Liver (tissue), 9 donors: ENCODE data around the gene VSIG2. TPM values are rescaled to one million over a fixed set of nuclear protein-coding genes. Genes with fewer than 3 reads are reported as not detected.

Experiments
- DNase-seq: peaks from one replicate; pipeline ENCODE4 v3.0.0-alpha.2; 2017; ENCODE audit warnings: low spot score
- H3K27ac ChIP-seq, 2 donors: one replicate each; pipeline ENCODE4 v1.7.0; 2013; ENCODE audit warnings: inconsistent platforms in 2 of 2, low read length in 2 of 2, control low read depth in 1 of 2, low read depth in 1 of 2, mild to moderate bottlenecking in 1 of 2
- H3K27me3 ChIP-seq, 4 donors: one replicate each; pipeline versions ENCODE4 v1.6.1 to v1.7.0; 2013; ENCODE audit warnings: low read length in 3 of 4, inconsistent platforms in 1 of 4, mild to moderate bottlenecking in 1 of 4, moderate library complexity in 1 of 4; ENCODE audit not compliant: control insufficient read depth in 4 of 4, insufficient read depth in 4 of 4
- H3K36me3 ChIP-seq, 4 donors: one replicate each; pipeline versions ENCODE4 v1.6.1 to v1.7.0; 2013; ENCODE audit warnings: low read length in 3 of 4, mild to moderate bottlenecking in 3 of 4, low read depth in 1 of 4, moderate library complexity in 1 of 4; ENCODE audit not compliant: control insufficient read depth in 4 of 4, insufficient read depth in 3 of 4
- H3K4me1 ChIP-seq, 4 donors: one replicate each; pipeline versions ENCODE4 v1.6.1 to v1.7.0; 2013; ENCODE audit warnings: low read length in 3 of 4, mild to moderate bottlenecking in 3 of 4, moderate library complexity in 1 of 4; ENCODE audit not compliant: control insufficient read depth in 4 of 4, insufficient read depth in 4 of 4
- H3K4me3 ChIP-seq, 3 donors: one replicate each; pipeline versions ENCODE4 v1.6.1 to v1.7.0; 2013; ENCODE audit warnings: low read length in 3 of 3, control low read depth in 1 of 3, low read depth in 1 of 3, mild to moderate bottlenecking in 1 of 3
- H3K9ac ChIP-seq, 2 donors: one replicate each; pipeline ENCODE4 v1.7.0; 2013; ENCODE audit warnings: low read length in 2 of 2, mild to moderate bottlenecking in 2 of 2, moderate library complexity in 2 of 2, control low read depth in 1 of 2, low read depth in 1 of 2
- H3K9me3 ChIP-seq, 4 donors: one replicate each; pipeline versions ENCODE4 v1.6.1 to v1.7.0; 2013; ENCODE audit warnings: low read length in 3 of 4; ENCODE audit not compliant: control insufficient read depth in 4 of 4
- EGR1 ChIP-seq, 2 donors: IDR thresholded peaks; 2 replicates each; pipeline ENCODE4 v1.6.1; 2016 to 2018; ENCODE audit warnings: antibody characterized with exemption in 2 of 2, low read depth in 2 of 2
- FOXA1 ChIP-seq: IDR thresholded peaks from 2 replicates; pipeline ENCODE4 v1.6.1; 2016; ENCODE audit warnings: antibody characterized with exemption
- FOXA2 ChIP-seq: IDR thresholded peaks from 2 replicates; pipeline ENCODE4 v1.6.1; 2016; ENCODE audit warnings: antibody characterized with exemption
- HNF4G ChIP-seq: IDR thresholded peaks from 2 replicates; pipeline ENCODE4 v1.6.1; 2016; ENCODE audit warnings: antibody characterized with exemption
- JUND ChIP-seq, 2 donors: IDR thresholded peaks; 2 replicates each; pipeline ENCODE4 v1.6.1; 2016; ENCODE audit warnings: antibody characterized with exemption in 2 of 2
- NR2F2 ChIP-seq: IDR thresholded peaks from 2 replicates; pipeline ENCODE4 v1.6.1; 2016; ENCODE audit warnings: antibody characterized with exemption
- RAD21 ChIP-seq, 2 donors: IDR thresholded peaks; 2 replicates each; pipeline ENCODE4 v1.6.1; 2016; ENCODE audit warnings: antibody characterized with exemption in 2 of 2, mild to moderate bottlenecking in 2 of 2
- RXRA ChIP-seq, 2 donors: IDR thresholded peaks; 2 replicates each; pipeline ENCODE4 v1.6.1; 2017 to 2018; ENCODE audit warnings: antibody characterized with exemption in 2 of 2, mild to moderate bottlenecking in 1 of 2
- SP1 ChIP-seq: IDR thresholded peaks from 2 replicates; pipeline ENCODE4 v1.6.1; 2018; ENCODE audit warnings: antibody characterized with exemption, mild to moderate bottlenecking
- TAF1 ChIP-seq: conservative IDR thresholded peaks from 2 replicates; pipeline ENCODE4 v1.6.1; 2016; ENCODE audit warnings: antibody characterized with exemption, mild to moderate bottlenecking
- YY1 ChIP-seq: IDR thresholded peaks from 2 replicates; pipeline ENCODE4 v1.6.1; 2016; ENCODE audit warnings: antibody characterized with exemption, mild to moderate bottlenecking
- WGBS: extraction: QIAGEN DNeasy Blood & Tissue Kit; methylation state at CpG from one replicate; pipeline ENCODE4 v1.1.7; 2013; 5-methylcytosine and 5-hydroxymethylcytosine counted together
- polyA plus RNA-seq, 2 donors: library from polyadenylated mRNA; stranded (reverse) in 1 of 2; unstranded in 1 of 2; fragments of 200-250 nt in 1 of 2; fragments of >200 nt in 1 of 2; fragmentation: Nextera tagmentation in 1 of 2; extraction: Ambion mirVana in 1 of 2; gene quantifications; one replicate each; pipeline versions ENCODE4 v1.2.1 to v1.2.3, GENCODE V29; 2013 to 2015
- total RNA-seq, 2 donors: library from RNA; depleted of rRNA; stranded (reverse); fragments of >200 nt; gene quantifications; one replicate each; pipeline ENCODE4 v1.2.3, GENCODE V29; 2014
- TF ChIP-seq, protein P1 (sequence below): IDR thresholded peaks from 2 replicates; pipeline ENCODE4 v1.6.1; 2016; ENCODE audit warnings: antibody characterized with exemption
- TF ChIP-seq, protein P2 (sequence below): IDR thresholded peaks from 2 replicates; pipeline ENCODE4 v1.6.1; 2016; ENCODE audit warnings: antibody characterized with exemption, mild to moderate bottlenecking
- TF ChIP-seq, protein P3 (sequence below): fragments of 150-350 bp; IDR thresholded peaks from 2 replicates; pipeline ENCODE4 v1.5.1; 2017; ENCODE audit warnings: improper control_type of control experiment, low read depth, low read length; ENCODE audit not compliant: missing input control
- TF ChIP-seq, protein P4 (sequence below): IDR thresholded peaks from 2 replicates; pipeline ENCODE4 v1.6.1; 2016; ENCODE audit warnings: antibody characterized with exemption
- TF ChIP-seq, protein P5 (sequence below): IDR thresholded peaks from 2 replicates; pipeline ENCODE4 v1.6.1; 2016; ENCODE audit warnings: antibody characterized with exemption
- donor health status: healthy.
- donor health status: healthy.
- donor health status: healthy.
- donor health status: healthy.
- donor health status: healthy.

The VSIG2 gene
- total and polyA plus RNA-seq, 4 donors, result 0.51 to 1.3 (median 0.75) TPM; not detected in 1

DNA sequence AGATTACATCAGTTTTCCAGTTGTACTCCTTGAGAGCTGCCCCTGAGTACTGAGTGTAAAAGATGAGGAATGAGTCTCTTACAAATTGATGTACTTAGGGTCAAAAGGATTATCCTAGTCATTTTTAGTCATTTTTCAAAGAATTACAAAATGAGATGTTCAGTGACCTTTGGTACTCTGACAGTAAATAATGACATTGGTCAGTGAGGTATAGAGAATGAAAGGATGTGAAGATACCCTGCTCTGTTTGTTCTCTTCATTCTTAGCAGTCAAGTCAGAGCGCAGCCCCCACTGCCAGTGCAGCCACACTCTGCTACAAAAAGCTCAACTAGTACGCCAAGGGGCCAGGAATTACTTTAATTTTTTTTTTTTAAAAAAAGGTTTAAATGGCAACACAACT is 14.1 kb upstream of the VSIG2 start:
- Histone ChIP-seq H3K4me1 (peaks cover 6 to 21% (median 11%) of the 10 kb centered on the region in 4 donors), H3K4me3 (no peak overlapping the region), H3K36me3 (peaks cover 0 to 6% (median 5%) of the 10 kb centered on the region in 4 donors), H3K27me3 (peaks cover 0 to 2% (median 0%) of the 10 kb centered on the region in 4 donors), H3K27ac (no peak overlapping the region), H3K9ac (no peak overlapping the region), H3K9me3 (no peaks in the 10 kb centered on the region)
- DNase-seq, result no peak
- TF ChIP-seq YY1 (no peak), SP1 (no peak), EGR1 (IDR thresholded peaks at IDR 0.05; ENCODE audit: low read depth in 2 of 2) (no peak)
- TF ChIP-seq, protein P1, sequence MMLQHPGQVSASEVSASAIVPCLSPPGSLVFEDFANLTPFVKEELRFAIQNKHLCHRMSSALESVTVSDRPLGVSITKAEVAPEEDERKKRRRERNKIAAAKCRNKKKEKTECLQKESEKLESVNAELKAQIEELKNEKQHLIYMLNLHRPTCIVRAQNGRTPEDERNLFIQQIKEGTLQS, result no peak
- TF ChIP-seq, protein P2, sequence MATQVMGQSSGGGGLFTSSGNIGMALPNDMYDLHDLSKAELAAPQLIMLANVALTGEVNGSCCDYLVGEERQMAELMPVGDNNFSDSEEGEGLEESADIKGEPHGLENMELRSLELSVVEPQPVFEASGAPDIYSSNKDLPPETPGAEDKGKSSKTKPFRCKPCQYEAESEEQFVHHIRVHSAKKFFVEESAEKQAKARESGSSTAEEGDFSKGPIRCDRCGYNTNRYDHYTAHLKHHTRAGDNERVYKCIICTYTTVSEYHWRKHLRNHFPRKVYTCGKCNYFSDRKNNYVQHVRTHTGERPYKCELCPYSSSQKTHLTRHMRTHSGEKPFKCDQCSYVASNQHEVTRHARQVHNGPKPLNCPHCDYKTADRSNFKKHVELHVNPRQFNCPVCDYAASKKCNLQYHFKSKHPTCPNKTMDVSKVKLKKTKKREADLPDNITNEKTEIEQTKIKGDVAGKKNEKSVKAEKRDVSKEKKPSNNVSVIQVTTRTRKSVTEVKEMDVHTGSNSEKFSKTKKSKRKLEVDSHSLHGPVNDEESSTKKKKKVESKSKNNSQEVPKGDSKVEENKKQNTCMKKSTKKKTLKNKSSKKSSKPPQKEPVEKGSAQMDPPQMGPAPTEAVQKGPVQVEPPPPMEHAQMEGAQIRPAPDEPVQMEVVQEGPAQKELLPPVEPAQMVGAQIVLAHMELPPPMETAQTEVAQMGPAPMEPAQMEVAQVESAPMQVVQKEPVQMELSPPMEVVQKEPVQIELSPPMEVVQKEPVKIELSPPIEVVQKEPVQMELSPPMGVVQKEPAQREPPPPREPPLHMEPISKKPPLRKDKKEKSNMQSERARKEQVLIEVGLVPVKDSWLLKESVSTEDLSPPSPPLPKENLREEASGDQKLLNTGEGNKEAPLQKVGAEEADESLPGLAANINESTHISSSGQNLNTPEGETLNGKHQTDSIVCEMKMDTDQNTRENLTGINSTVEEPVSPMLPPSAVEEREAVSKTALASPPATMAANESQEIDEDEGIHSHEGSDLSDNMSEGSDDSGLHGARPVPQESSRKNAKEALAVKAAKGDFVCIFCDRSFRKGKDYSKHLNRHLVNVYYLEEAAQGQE, result no peak
- 96% methylated on average over 2 of the region's 2 CpGs for WGBS

DNA sequence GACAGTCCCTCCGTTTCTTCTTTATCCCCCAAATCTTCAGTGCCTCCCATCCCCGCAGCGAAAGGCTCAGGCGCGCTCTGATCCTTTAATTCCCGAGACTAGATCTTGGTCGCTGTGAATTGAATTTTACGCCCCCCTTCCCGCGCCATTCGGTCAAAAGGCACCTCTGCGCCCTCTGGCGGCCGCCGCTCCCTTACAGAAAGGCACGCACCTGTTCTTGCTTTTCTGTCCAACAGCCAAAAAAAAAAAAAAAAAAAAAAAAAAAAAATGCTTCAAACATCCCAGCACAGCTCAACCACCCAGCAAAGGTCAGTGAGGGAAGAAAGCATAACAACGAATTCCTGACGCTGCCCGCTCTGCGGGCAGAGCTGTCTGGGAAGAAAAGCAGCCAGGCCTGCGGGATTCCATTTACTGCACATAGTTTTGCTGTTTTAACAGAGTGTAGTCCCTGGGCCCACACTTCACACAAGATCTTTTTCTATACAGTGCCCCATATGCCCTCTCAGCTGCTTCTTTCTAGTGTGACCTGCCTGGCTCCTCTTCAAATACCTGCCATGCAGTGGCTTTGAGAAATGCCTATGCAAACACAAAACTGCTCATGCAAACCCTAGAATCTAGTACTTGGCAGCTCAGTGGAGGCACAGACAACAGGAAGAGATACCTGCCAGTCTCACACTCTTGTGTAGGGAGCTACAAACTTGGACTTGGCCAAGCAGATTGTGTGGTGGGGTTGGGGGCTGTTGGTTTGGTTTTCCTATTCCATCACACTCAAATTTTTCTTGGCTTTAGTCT is 11.3 kb upstream of the VSIG2 start:
- H3K27me3 ChIP-seq, result peaks cover 0 to 6% (median 5%) of the 10 kb centered on the region in 4 donors
- TF ChIP-seq NR2F2 (no peak), FOXA1 (no peak), FOXA2 (no peak), JUND (IDR thresholded peaks at IDR 0.05) (no peak), RXRA (IDR thresholded peaks at IDR 0.05) (peak in 1 of 2 donors; percentile 24), YY1 (no peak), RAD21 (IDR thresholded peaks at IDR 0.05) (peak; percentile 77 to 81), TAF1 (no peak), HNF4G (no peak)
- TF ChIP-seq, protein P3, sequence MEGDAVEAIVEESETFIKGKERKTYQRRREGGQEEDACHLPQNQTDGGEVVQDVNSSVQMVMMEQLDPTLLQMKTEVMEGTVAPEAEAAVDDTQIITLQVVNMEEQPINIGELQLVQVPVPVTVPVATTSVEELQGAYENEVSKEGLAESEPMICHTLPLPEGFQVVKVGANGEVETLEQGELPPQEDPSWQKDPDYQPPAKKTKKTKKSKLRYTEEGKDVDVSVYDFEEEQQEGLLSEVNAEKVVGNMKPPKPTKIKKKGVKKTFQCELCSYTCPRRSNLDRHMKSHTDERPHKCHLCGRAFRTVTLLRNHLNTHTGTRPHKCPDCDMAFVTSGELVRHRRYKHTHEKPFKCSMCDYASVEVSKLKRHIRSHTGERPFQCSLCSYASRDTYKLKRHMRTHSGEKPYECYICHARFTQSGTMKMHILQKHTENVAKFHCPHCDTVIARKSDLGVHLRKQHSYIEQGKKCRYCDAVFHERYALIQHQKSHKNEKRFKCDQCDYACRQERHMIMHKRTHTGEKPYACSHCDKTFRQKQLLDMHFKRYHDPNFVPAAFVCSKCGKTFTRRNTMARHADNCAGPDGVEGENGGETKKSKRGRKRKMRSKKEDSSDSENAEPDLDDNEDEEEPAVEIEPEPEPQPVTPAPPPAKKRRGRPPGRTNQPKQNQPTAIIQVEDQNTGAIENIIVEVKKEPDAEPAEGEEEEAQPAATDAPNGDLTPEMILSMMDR, result peak; percentile 85
- TF ChIP-seq, protein P4, sequence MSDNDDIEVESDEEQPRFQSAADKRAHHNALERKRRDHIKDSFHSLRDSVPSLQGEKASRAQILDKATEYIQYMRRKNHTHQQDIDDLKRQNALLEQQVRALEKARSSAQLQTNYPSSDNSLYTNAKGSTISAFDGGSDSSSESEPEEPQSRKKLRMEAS, result no peak
- TF ChIP-seq, protein P1, result no peak
- TF ChIP-seq, protein P5, sequence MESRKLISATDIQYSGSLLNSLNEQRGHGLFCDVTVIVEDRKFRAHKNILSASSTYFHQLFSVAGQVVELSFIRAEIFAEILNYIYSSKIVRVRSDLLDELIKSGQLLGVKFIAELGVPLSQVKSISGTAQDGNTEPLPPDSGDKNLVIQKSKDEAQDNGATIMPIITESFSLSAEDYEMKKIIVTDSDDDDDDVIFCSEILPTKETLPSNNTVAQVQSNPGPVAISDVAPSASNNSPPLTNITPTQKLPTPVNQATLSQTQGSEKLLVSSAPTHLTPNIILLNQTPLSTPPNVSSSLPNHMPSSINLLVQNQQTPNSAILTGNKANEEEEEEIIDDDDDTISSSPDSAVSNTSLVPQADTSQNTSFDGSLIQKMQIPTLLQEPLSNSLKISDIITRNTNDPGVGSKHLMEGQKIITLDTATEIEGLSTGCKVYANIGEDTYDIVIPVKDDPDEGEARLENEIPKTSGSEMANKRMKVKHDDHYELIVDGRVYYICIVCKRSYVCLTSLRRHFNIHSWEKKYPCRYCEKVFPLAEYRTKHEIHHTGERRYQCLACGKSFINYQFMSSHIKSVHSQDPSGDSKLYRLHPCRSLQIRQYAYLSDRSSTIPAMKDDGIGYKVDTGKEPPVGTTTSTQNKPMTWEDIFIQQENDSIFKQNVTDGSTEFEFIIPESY, result no peak
- peaks cover 17 to 36% (median 21%) of the 10 kb centered on the region in 4 donors for H3K4me1 ChIP-seq
- H3K4me3 ChIP-seq, result peak overlapping the region in 2 of 3 donors; percentile 60 to 68
- H3K27ac ChIP-seq, result peak overlapping the region; percentile 17 to 39
- peaks cover 0 to 6% (median 5%) of the 10 kb centered on the region in 4 donors for H3K36me3 ChIP-seq
- 4% methylated on average over 21 of the region's 21 CpGs for WGBS
- no peaks in the 10 kb centered on the region for H3K9me3 ChIP-seq
- peak; percentile 86 for DNase-seq
- peak overlapping the region in 1 of 2 donors; percentile 3 for H3K9ac ChIP-seq
